Measurements from ENCODE around the gene MRPL49.
A peak's percentile ranks its signal among the peaks of the same experiment; 100 is the strongest.
"Not testable (repeated sequence)": the region's sequence is repeated elsewhere in the genome, so short reads cannot be mapped to it uniquely, and the experiment has no call there.

MRPL49 gene

GRCh38 chr11:65135633-65136145 lies 13.6 kb downstream of the MRPL49 start:
- H3K36me3 ChIP-seq (ENCODE audit: insufficient read depth, low read length): peaks cover 3% of the 10 kb centered on the region; the same call in 1 of the 2 replicates
- H3K27me3 ChIP-seq (ENCODE audit: insufficient read depth, low read length): 0 out of 2 replicates have a peak, but pooled peaks cover 1% of the 10 kb centered on the region
- H3K27ac ChIP-seq (ENCODE audit: low read depth, low read length): no peak overlapping the region
- no peak overlapping the region for H2AFZ ChIP-seq (ENCODE audit: low read length, unreplicated experiment)
- peaks cover 6% of the 10 kb centered on the region for H3K4me1 ChIP-seq (ENCODE audit: control insufficient read depth, insufficient read depth, low read length, unreplicated experiment)
- peak overlapping the region; percentile 85 for H3K4me3 ChIP-seq (ENCODE audit: low read depth, low read length)
- peaks cover 29% of the 10 kb centered on the region for H3K79me2 ChIP-seq (ENCODE audit: control insufficient read depth, insufficient read depth, low read length, unreplicated experiment)

- no peak overlapping the region for H3K27ac ChIP-seq (ENCODE audit: low read depth, low read length)
- H2AFZ ChIP-seq (ENCODE audit: low read length, unreplicated experiment): no peak overlapping the region
- peaks cover 27% of the 10 kb centered on the region for H3K79me2 ChIP-seq (ENCODE audit: control insufficient read depth, insufficient read depth, low read length, unreplicated experiment)
- H3K4me1 ChIP-seq (ENCODE audit: control insufficient read depth, insufficient read depth, low read length, unreplicated experiment): peaks cover 6% of the 10 kb centered on the region
- H3K27me3 ChIP-seq (ENCODE audit: insufficient read depth, low read length): peaks cover 9% of the 10 kb centered on the region; the same call in 1 of the 2 replicates
- no peak overlapping the region for H3K4me3 ChIP-seq (ENCODE audit: low read depth, low read length)
- no peaks in the 10 kb centered on the region; the same call in 1 of the 2 replicates for H3K36me3 ChIP-seq (ENCODE audit: insufficient read depth, low read length)
Measured at GRCh38 chr11:65136515-65137096, 14.5 kb downstream of the MRPL49 start.

- no peaks in the 10 kb centered on the region for H3K79me2 ChIP-seq (ENCODE audit: control insufficient read depth, insufficient read depth, low read length, unreplicated experiment)
- H2AFZ ChIP-seq (ENCODE audit: low read length, unreplicated experiment): no peak overlapping the region
- H3K36me3 ChIP-seq (ENCODE audit: insufficient read depth, low read length): no peaks in the 10 kb centered on the region
- no peak overlapping the region for H3K4me3 ChIP-seq (ENCODE audit: low read depth, low read length)
- no peak overlapping the region for H3K27ac ChIP-seq (ENCODE audit: low read depth, low read length)
- H3K27me3 ChIP-seq (ENCODE audit: insufficient read depth, low read length): peaks cover 9% of the 10 kb centered on the region; the same call in 1 of the 2 replicates
- H3K4me1 ChIP-seq (ENCODE audit: control insufficient read depth, insufficient read depth, low read length, unreplicated experiment): no peaks in the 10 kb centered on the region
Measured at GRCh38 chr11:65141896-65142494, 19.9 kb downstream of the MRPL49 start.

GRCh38 chr11:65147352-65148075 lies 25.4 kb downstream of the MRPL49 start:
- Histone ChIP-seq H3K27me3 (ENCODE audit: insufficient read depth, low read length) (no peaks in the 10 kb centered on the region), H3K4me3 (ENCODE audit: low read depth, low read length) (no peak overlapping the region), H3K4me1 (ENCODE audit: control insufficient read depth, insufficient read depth, low read length, unreplicated experiment) (peaks cover 10% of the 10 kb centered on the region)

GRCh38 chr11:65148657-65149056 lies 26.5 kb downstream of the MRPL49 start:
- H3K79me2 ChIP-seq (ENCODE audit: control insufficient read depth, insufficient read depth, low read length, unreplicated experiment): no peaks in the 10 kb centered on the region
- H3K36me3 ChIP-seq (ENCODE audit: insufficient read depth, low read length): no peaks in the 10 kb centered on the region
- H3K4me3 ChIP-seq (ENCODE audit: low read depth, low read length): no peak overlapping the region
- no peak overlapping the region for H3K27ac ChIP-seq (ENCODE audit: low read depth, low read length)
- H3K27me3 ChIP-seq (ENCODE audit: insufficient read depth, low read length): no peaks in the 10 kb centered on the region
- H3K4me1 ChIP-seq (ENCODE audit: control insufficient read depth, insufficient read depth, low read length, unreplicated experiment): peaks cover 10% of the 10 kb centered on the region
- H2AFZ ChIP-seq (ENCODE audit: low read length, unreplicated experiment): no peak overlapping the region

More at GRCh38 chr11:65147352-65148075, 25.4 kb downstream of the MRPL49 start:
- H3K79me2 ChIP-seq (ENCODE audit: control insufficient read depth, insufficient read depth, low read length, unreplicated experiment): no peaks in the 10 kb centered on the region
- H2AFZ ChIP-seq (ENCODE audit: low read length, unreplicated experiment): no peak overlapping the region
- H3K27ac ChIP-seq (ENCODE audit: low read depth, low read length): no peak overlapping the region
- H3K36me3 ChIP-seq (ENCODE audit: insufficient read depth, low read length): no peaks in the 10 kb centered on the region

GRCh38 chr11:65150131-65150508 lies 28.0 kb downstream of the MRPL49 start:
- H3K27ac ChIP-seq (ENCODE audit: low read depth, low read length): peak overlapping the region; percentile 61; the same call in 1 of the 2 replicates
- H2AFZ ChIP-seq (ENCODE audit: low read length, unreplicated experiment): not testable (repeated sequence)

GRCh38 chr11:65150509-65151299 lies 28.6 kb downstream of the MRPL49 start:
- Histone ChIP-seq H3K79me2 (ENCODE audit: control insufficient read depth, insufficient read depth, low read length, unreplicated experiment) (no peaks in the 10 kb centered on the region), H3K36me3 (ENCODE audit: insufficient read depth, low read length) (no peaks in the 10 kb centered on the region), H3K27me3 (ENCODE audit: insufficient read depth, low read length) (no peaks in the 10 kb centered on the region), H3K4me1 (ENCODE audit: control insufficient read depth, insufficient read depth, low read length, unreplicated experiment) (peaks cover 10% of the 10 kb centered on the region), H3K4me3 (ENCODE audit: low read depth, low read length) (peak overlapping the region; percentile 52; the same call in 1 of the 2 replicates), H3K27ac (ENCODE audit: low read depth, low read length) (peak overlapping the region; percentile 61; the same call in 1 of the 2 replicates), H2AFZ (ENCODE audit: low read length, unreplicated experiment) (no peak overlapping the region)

More at GRCh38 chr11:65150131-65150508, 28.0 kb downstream of the MRPL49 start:
- H3K27me3 ChIP-seq (ENCODE audit: insufficient read depth, low read length); H3K79me2 ChIP-seq (ENCODE audit: control insufficient read depth, insufficient read depth, low read length, unreplicated experiment); H3K36me3 ChIP-seq (ENCODE audit: insufficient read depth, low read length): not testable (repeated sequence)
- H3K4me1 ChIP-seq (ENCODE audit: control insufficient read depth, insufficient read depth, low read length, unreplicated experiment): peaks cover 10% of the 10 kb centered on the region
- peak overlapping the region; percentile 52; the same call in 1 of the 2 replicates for H3K4me3 ChIP-seq (ENCODE audit: low read depth, low read length)

GRCh38 chr11:65151331-65151899 lies 29.3 kb downstream of the MRPL49 start:
- H3K79me2 ChIP-seq (ENCODE audit: control insufficient read depth, insufficient read depth, low read length, unreplicated experiment): no peaks in the 10 kb centered on the region
- no peaks in the 10 kb centered on the region for H3K36me3 ChIP-seq (ENCODE audit: insufficient read depth, low read length)
- H3K4me1 ChIP-seq (ENCODE audit: control insufficient read depth, insufficient read depth, low read length, unreplicated experiment): peaks cover 10% of the 10 kb centered on the region
- H3K27ac ChIP-seq (ENCODE audit: low read depth, low read length): no peak overlapping the region
- H2AFZ ChIP-seq (ENCODE audit: low read length, unreplicated experiment): no peak overlapping the region
- no peak overlapping the region for H3K4me3 ChIP-seq (ENCODE audit: low read depth, low read length)
- H3K27me3 ChIP-seq (ENCODE audit: insufficient read depth, low read length): no peaks in the 10 kb centered on the region

GRCh38 chr11:65152122-65152521 lies 30.0 kb downstream of the MRPL49 start:
- H3K36me3 ChIP-seq (ENCODE audit: insufficient read depth, low read length): no peaks in the 10 kb centered on the region
- no peak overlapping the region for H3K27ac ChIP-seq (ENCODE audit: low read depth, low read length)
- H3K4me1 ChIP-seq (ENCODE audit: control insufficient read depth, insufficient read depth, low read length, unreplicated experiment): peaks cover 10% of the 10 kb centered on the region
- H3K79me2 ChIP-seq (ENCODE audit: control insufficient read depth, insufficient read depth, low read length, unreplicated experiment): no peaks in the 10 kb centered on the region
- H2AFZ ChIP-seq (ENCODE audit: low read length, unreplicated experiment): no peak overlapping the region
- H3K4me3 ChIP-seq (ENCODE audit: low read depth, low read length): no peak overlapping the region
- H3K27me3 ChIP-seq (ENCODE audit: insufficient read depth, low read length): no peaks in the 10 kb centered on the region

- H3K4me3 ChIP-seq (ENCODE audit: low read depth, low read length): no peak overlapping the region
- no peaks in the 10 kb centered on the region for H3K79me2 ChIP-seq (ENCODE audit: control insufficient read depth, insufficient read depth, low read length, unreplicated experiment)
- H3K36me3 ChIP-seq (ENCODE audit: insufficient read depth, low read length): no peaks in the 10 kb centered on the region
- H2AFZ ChIP-seq (ENCODE audit: low read length, unreplicated experiment): no peak overlapping the region
- no peaks in the 10 kb centered on the region for H3K27me3 ChIP-seq (ENCODE audit: insufficient read depth, low read length)
- no peaks in the 10 kb centered on the region for H3K4me1 ChIP-seq (ENCODE audit: control insufficient read depth, insufficient read depth, low read length, unreplicated experiment)
- H3K27ac ChIP-seq (ENCODE audit: low read depth, low read length): no peak overlapping the region
Measured at GRCh38 chr11:65156256-65156655, 34.1 kb downstream of the MRPL49 start.

Data from ACC112 (cell line).